ENCODE measurements around the gene SUSD2.
"Not testable (repeated sequence)": the region's sequence is repeated elsewhere in the genome, so short reads cannot be mapped to it uniquely, and the experiment has no call there.

Gene SUSD2

GRCh38 chr22:24187731-24188644, 6.7 kb downstream of the SUSD2 start:
- Mint-ChIP-seq H3K27ac (no peak overlapping the region), H3K27me3 (no peaks in the 10 kb centered on the region), H3K4me1 (no peaks in the 10 kb centered on the region), H3K36me3 (ENCODE audit: low read depth) (no peaks in the 10 kb centered on the region), H3K4me3 (no peak overlapping the region), H3K9me3 (no peaks in the 10 kb centered on the region)
- DNase-seq (no peak), ATAC-seq (no peak)

- Mint-ChIP-seq H3K27me3 (no peaks in the 10 kb centered on the region), H3K27ac (no peak overlapping the region), H3K36me3 (ENCODE audit: low read depth) (no peaks in the 10 kb centered on the region), H3K9me3 (no peaks in the 10 kb centered on the region), H3K4me3 (no peak overlapping the region), H3K4me1 (no peaks in the 10 kb centered on the region)
- DNase-seq: no peak
- ATAC-seq: no peak
Measured at GRCh38 chr22:24188705-24189248, 7.5 kb downstream of the SUSD2 start.

GRCh38 chr22:24189249-24190158, 8.2 kb downstream of the SUSD2 start:
- H3K9me3 Mint-ChIP-seq: no peaks in the 10 kb centered on the region
- no peaks in the 10 kb centered on the region for H3K4me1 Mint-ChIP-seq
- H3K27ac Mint-ChIP-seq: no peak overlapping the region
- H3K36me3 Mint-ChIP-seq (ENCODE audit: low read depth): no peaks in the 10 kb centered on the region
- DNase-seq: peak; percentile 61
- H3K4me3 Mint-ChIP-seq: no peak overlapping the region
- no peaks in the 10 kb centered on the region for H3K27me3 Mint-ChIP-seq
- peak; percentile 59 for ATAC-seq

- no peaks in the 10 kb centered on the region for H3K27me3 Mint-ChIP-seq
- H3K4me3 Mint-ChIP-seq: no peak overlapping the region
- H3K4me1 Mint-ChIP-seq: no peaks in the 10 kb centered on the region
- DNase-seq (no peak), ATAC-seq (no peak)
- H3K9me3 Mint-ChIP-seq: no peaks in the 10 kb centered on the region
- H3K27ac Mint-ChIP-seq: no peak overlapping the region
- H3K36me3 Mint-ChIP-seq (ENCODE audit: low read depth): no peaks in the 10 kb centered on the region
Measured at GRCh38 chr22:24190159-24190540, 8.9 kb downstream of the SUSD2 start.

- no peak overlapping the region for H3K27ac Mint-ChIP-seq
- no peak for ATAC-seq
- H3K4me3 Mint-ChIP-seq: no peak overlapping the region
- H3K36me3 Mint-ChIP-seq (ENCODE audit: low read depth): no peaks in the 10 kb centered on the region
- no peaks in the 10 kb centered on the region for H3K27me3 Mint-ChIP-seq
- H3K4me1 Mint-ChIP-seq: no peaks in the 10 kb centered on the region
- H3K9me3 Mint-ChIP-seq: no peaks in the 10 kb centered on the region
- DNase-seq: no peak
Measured at GRCh38 chr22:24190596-24191208, 9.4 kb downstream of the SUSD2 start.

- no peak for ATAC-seq
- no peaks in the 10 kb centered on the region for H3K36me3 Mint-ChIP-seq (ENCODE audit: low read depth)
- DNase-seq: no peak
- no peaks in the 10 kb centered on the region for H3K27me3 Mint-ChIP-seq
- H3K27ac Mint-ChIP-seq: no peak overlapping the region
- H3K4me3 Mint-ChIP-seq: no peak overlapping the region
- H3K9me3 Mint-ChIP-seq: no peaks in the 10 kb centered on the region
- no peaks in the 10 kb centered on the region for H3K4me1 Mint-ChIP-seq
Measured at GRCh38 chr22:24191381-24191841, 10.1 kb downstream of the SUSD2 start.

- Mint-ChIP-seq H3K36me3 (ENCODE audit: low read depth) (no peaks in the 10 kb centered on the region), H3K27ac (no peak overlapping the region), H3K27me3 (no peaks in the 10 kb centered on the region), H3K4me1 (no peaks in the 10 kb centered on the region), H3K4me3 (no peak overlapping the region), H3K9me3 (no peaks in the 10 kb centered on the region)
- ATAC-seq: no peak
- no peak for DNase-seq
Measured at GRCh38 chr22:24191893-24192292, 10.6 kb downstream of the SUSD2 start.

- DNase-seq (no peak), ATAC-seq (no peak)
- no peaks in the 10 kb centered on the region for H3K36me3 Mint-ChIP-seq (ENCODE audit: low read depth)
- peaks cover 9% of the 10 kb centered on the region for H3K4me1 Mint-ChIP-seq
- H3K4me3 Mint-ChIP-seq: no peak overlapping the region
- no peaks in the 10 kb centered on the region for H3K27me3 Mint-ChIP-seq
- no peaks in the 10 kb centered on the region for H3K9me3 Mint-ChIP-seq
- H3K27ac Mint-ChIP-seq: no peak overlapping the region
Measured at GRCh38 chr22:24198682-24199052, 17.4 kb downstream of the SUSD2 start.

- Mint-ChIP-seq H3K36me3 (ENCODE audit: low read depth) (no peaks in the 10 kb centered on the region), H3K4me3 (no peak overlapping the region), H3K4me1 (peaks cover 12% of the 10 kb centered on the region), H3K27me3 (no peaks in the 10 kb centered on the region), H3K9me3 (no peaks in the 10 kb centered on the region), H3K27ac (no peak overlapping the region)
- no peak for DNase-seq
- no peak for ATAC-seq
Measured at GRCh38 chr22:24200619-24201212, 19.4 kb downstream of the SUSD2 start.

GRCh38 chr22:24201681-24202614, 20.7 kb downstream of the SUSD2 start:
- H3K9me3 Mint-ChIP-seq: no peaks in the 10 kb centered on the region
- peaks cover 20% of the 10 kb centered on the region for H3K4me1 Mint-ChIP-seq
- DNase-seq (no peak), ATAC-seq (no peak)
- H3K36me3 Mint-ChIP-seq (ENCODE audit: low read depth): no peaks in the 10 kb centered on the region
- H3K4me3 Mint-ChIP-seq: no peak overlapping the region
- no peak overlapping the region for H3K27ac Mint-ChIP-seq
- no peaks in the 10 kb centered on the region for H3K27me3 Mint-ChIP-seq

GRCh38 chr22:24203856-24204255, 22.6 kb downstream of the SUSD2 start:
- H3K27me3 Mint-ChIP-seq; H3K4me3 Mint-ChIP-seq; ATAC-seq; DNase-seq; H3K36me3 Mint-ChIP-seq (ENCODE audit: low read depth); H3K27ac Mint-ChIP-seq; H3K9me3 Mint-ChIP-seq: not testable (repeated sequence)
- peaks cover 25% of the 10 kb centered on the region for H3K4me1 Mint-ChIP-seq

GRCh38 chr22:24205438-24206195, 24.3 kb downstream of the SUSD2 start:
- ATAC-seq (no peak), DNase-seq (no peak)
- Mint-ChIP-seq H3K27me3 (no peaks in the 10 kb centered on the region), H3K9me3 (no peaks in the 10 kb centered on the region), H3K27ac (no peak overlapping the region), H3K4me1 (peaks cover 25% of the 10 kb centered on the region), H3K36me3 (ENCODE audit: low read depth) (no peaks in the 10 kb centered on the region), H3K4me3 (no peak overlapping the region)

Data from activated naive CD8-positive, alpha-beta T cell treated with anti-CD3 and anti-CD28 coated beads, Interleukin-2, amount 50 U/mL, for 24 hours (primary cell).